ENCODE results near the gene ANXA6. TPM values are rescaled to one million over a fixed set of nuclear protein-coding genes. Genes with fewer than 3 reads are reported as not detected.

Gene ANXA6
- 10 to 100 TPM; 21.7 to 64.4 (median 49.5) TPM for total RNA-seq

- H3K27me3 ChIP-seq = no peaks in the 10 kb centered on the region
- DNase-seq (ENCODE audit: low spot score in 2 of 2) = peak; percentile 86 to 94
Measured at GRCh38 chr5:151157426-151158286, at the start of gene ANXA6. ANXA6 (minus strand) TSS chr5:151157779; CDS start chr5:151147901, 9,878 bp downstream.

GRCh38 chr5:151205411-151205810, 47.8 kb upstream of the ANXA6 start:
- DNase-seq (ENCODE audit: low spot score in 2 of 2) = peak in 1 of 2 donors; percentile 75
- Histone ChIP-seq H3K4me3 (no peak overlapping the region), H3K27me3 (no peaks in the 10 kb centered on the region), H3K27ac (no peak overlapping the region), H3K9me3 (no peaks in the 10 kb centered on the region), H3K4me1 (peaks cover 14% of the 10 kb centered on the region), H3K36me3 (peaks cover 2% of the 10 kb centered on the region)
- TF ChIP-seq, protein P1, sequence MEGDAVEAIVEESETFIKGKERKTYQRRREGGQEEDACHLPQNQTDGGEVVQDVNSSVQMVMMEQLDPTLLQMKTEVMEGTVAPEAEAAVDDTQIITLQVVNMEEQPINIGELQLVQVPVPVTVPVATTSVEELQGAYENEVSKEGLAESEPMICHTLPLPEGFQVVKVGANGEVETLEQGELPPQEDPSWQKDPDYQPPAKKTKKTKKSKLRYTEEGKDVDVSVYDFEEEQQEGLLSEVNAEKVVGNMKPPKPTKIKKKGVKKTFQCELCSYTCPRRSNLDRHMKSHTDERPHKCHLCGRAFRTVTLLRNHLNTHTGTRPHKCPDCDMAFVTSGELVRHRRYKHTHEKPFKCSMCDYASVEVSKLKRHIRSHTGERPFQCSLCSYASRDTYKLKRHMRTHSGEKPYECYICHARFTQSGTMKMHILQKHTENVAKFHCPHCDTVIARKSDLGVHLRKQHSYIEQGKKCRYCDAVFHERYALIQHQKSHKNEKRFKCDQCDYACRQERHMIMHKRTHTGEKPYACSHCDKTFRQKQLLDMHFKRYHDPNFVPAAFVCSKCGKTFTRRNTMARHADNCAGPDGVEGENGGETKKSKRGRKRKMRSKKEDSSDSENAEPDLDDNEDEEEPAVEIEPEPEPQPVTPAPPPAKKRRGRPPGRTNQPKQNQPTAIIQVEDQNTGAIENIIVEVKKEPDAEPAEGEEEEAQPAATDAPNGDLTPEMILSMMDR (IDR thresholded peaks at IDR 0.05) = no peak
- TF ChIP-seq EP300 (IDR thresholded peaks at IDR 0.05) (no peak), POLR2A (IDR thresholded peaks at IDR 0.05) (no peak), POLR2AphosphoS5 (IDR thresholded peaks at IDR 0.05) (no peak)
- 83% methylated on average over 10 of the region's 10 CpGs for WGBS

More at GRCh38 chr5:151157426-151158286, at the start of gene ANXA6:
- Histone ChIP-seq H3K4me1 (peaks cover 33% of the 10 kb centered on the region), H3K36me3 (no peaks in the 10 kb centered on the region), H3K4me3 (peak within 1 kb of the TSS; percentile 68), H3K27ac (peak within 1 kb of the TSS; percentile 82), H3K9me3 (no peaks in the 10 kb centered on the region)
- TF ChIP-seq EP300 (IDR thresholded peaks at IDR 0.05) = no peak
- TF ChIP-seq, protein P1 (IDR thresholded peaks at IDR 0.05) = no peak
- TF ChIP-seq POLR2AphosphoS5 (IDR thresholded peaks at IDR 0.05) = peak in 1 of 3 donors; percentile 56
- no peak for TF ChIP-seq POLR2A (IDR thresholded peaks at IDR 0.05)
- WGBS = 1% methylated on average over 29 of the region's 60 CpGs

GRCh38 chr5:151204051-151204450, 46.5 kb upstream of the ANXA6 start:
- no peak overlapping the region for H3K4me3 ChIP-seq
- 82% methylated on average over 5 of the region's 5 CpGs for WGBS
- H3K36me3 ChIP-seq = peaks cover 2% of the 10 kb centered on the region
- no peaks in the 10 kb centered on the region for H3K27me3 ChIP-seq
- no peak for TF ChIP-seq POLR2AphosphoS5 (IDR thresholded peaks at IDR 0.05)
- TF ChIP-seq, protein P1 (IDR thresholded peaks at IDR 0.05) = no peak
- TF ChIP-seq POLR2A (IDR thresholded peaks at IDR 0.05) = no peak
- no peak for TF ChIP-seq EP300 (IDR thresholded peaks at IDR 0.05)
- no peaks in the 10 kb centered on the region for H3K9me3 ChIP-seq
- DNase-seq (ENCODE audit: low spot score in 2 of 2) = peak in 1 of 2 donors; percentile 20
- H3K27ac ChIP-seq = no peak overlapping the region
- H3K4me1 ChIP-seq = peaks cover 8% of the 10 kb centered on the region

- 66% methylated on average over 5 of the region's 5 CpGs for WGBS
- Histone ChIP-seq H3K4me1 (no peaks in the 10 kb centered on the region), H3K27me3 (no peaks in the 10 kb centered on the region), H3K36me3 (peaks cover 2% of the 10 kb centered on the region), H3K27ac (no peak overlapping the region), H3K4me3 (no peak overlapping the region), H3K9me3 (no peaks in the 10 kb centered on the region)
- peak in 1 of 2 donors; percentile 31 for DNase-seq (ENCODE audit: low spot score in 2 of 2)
- TF ChIP-seq, protein P1 (IDR thresholded peaks at IDR 0.05) = no peak
- TF ChIP-seq EP300 (IDR thresholded peaks at IDR 0.05) = no peak
- no peak for TF ChIP-seq POLR2AphosphoS5 (IDR thresholded peaks at IDR 0.05)
- TF ChIP-seq POLR2A (IDR thresholded peaks at IDR 0.05) = no peak
Measured at GRCh38 chr5:151202381-151203139, 45.0 kb upstream of the ANXA6 start.

All from suprapubic skin (tissue), 4 donors.